HepG2 (cell line): ENCODE results near the gene SALL4. TPM values are rescaled to one million over a fixed set of nuclear protein-coding genes. Genes with fewer than 3 reads are reported as not detected.
A peak's percentile ranks its signal among the peaks of the same experiment; 100 is the strongest.

Source experiments
- ATAC-seq: fragments of 200-7000 bp; cut with Tn5 transposase; 3 replicates; pipeline ENCODE4 v1.9.1; 2020; ENCODE audit warnings: mild to moderate bottlenecking, moderate library complexity
- BruUV-seq: library from RNA; stranded (reverse); fragments of 400-500 nt; replicated peaks from 2 replicates; lab custom pipeline; 2021; lab: Mats Ljungman, UMichigan
- CTCF ChIA-PET: fragments of 300-600 bp; formaldehyde crosslinking; extraction: SDS; loops from one replicate; lab custom pipeline; 2021; ENCODE audit warnings: low total read pairs, inconsistent platforms, low intra/inter-chr PET ratio; lab: Yijun Ruan, JAX
- POLR2A ChIA-PET: fragments of 350-600 bp; sonication (Branson Sonifier 250); formaldehyde crosslinking; loops from one replicate; lab custom pipeline; 2020; ENCODE audit warnings: antibody characterized with exemption, inconsistent platforms; lab: Yijun Ruan, JAX
- DNase-seq: peaks from one replicate; pipeline ENCODE4 v3.0.0-alpha.2; 2015; ENCODE audit warnings: low spot score
- FAIRE-seq: peaks from 3 replicates; lab custom pipeline; 2011; peaks lifted over from hg19 to GRCh38; lab: Jason Lieb, UNC
- H2AFZ ChIP-seq: one replicate; pipeline ENCODE4 v1.6.1; 2011; ENCODE audit warnings: low read length, inconsistent platforms
- H3K27ac ChIP-seq: fragments of 300-600 bp; 3 replicates; pipeline ENCODE4 v1.8.0; 2011; ENCODE audit warnings: mixed run types, mild to moderate bottlenecking, mixed read lengths, low read length, inconsistent platforms; ENCODE audit not compliant: insufficient read depth; ENCODE audit errors: extremely low read length
- H3K27me3 ChIP-seq, 2 experiments: fragments of 200-600 bp in 1 of 2; 2 replicates in 1 of 2; 3 replicates in 1 of 2; pipeline versions ENCODE4 v1.6.0 to v1.8.0; 2011; ENCODE audit warnings: low read length in 2 of 2, mild to moderate bottlenecking in 2 of 2, moderate library complexity in 2 of 2, inconsistent platforms in 1 of 2; ENCODE audit not compliant: insufficient read depth in 2 of 2, control insufficient read depth in 1 of 2
- H3K36me3 ChIP-seq, 2 experiments: fragments of 200-600 bp in 1 of 2; replicated peaks in 1 of 2; 2 replicates in 1 of 2; 3 replicates in 1 of 2; pipeline versions ENCODE4 v1.5.1 to v1.8.0; 2011; ENCODE audit warnings: low read length in 2 of 2, inconsistent platforms in 1 of 2; ENCODE audit not compliant: insufficient read depth in 2 of 2, control insufficient read depth in 1 of 2
- H3K4me1 ChIP-seq: 2 replicates; pipeline ENCODE4 v1.5.1; 2012; ENCODE audit warnings: low read length, inconsistent platforms; ENCODE audit not compliant: insufficient read depth
- H3K4me2 ChIP-seq: 2 replicates; pipeline ENCODE4 v1.6.0; 2011; ENCODE audit warnings: low read depth, low read length, inconsistent platforms
- H3K4me3 ChIP-seq, 3 experiments: fragments of 200-600 bp in 1 of 3; sonication (generic), shearing (Covaris generic) in 1 of 3; replicated peaks in 1 of 3; 2 replicates each; pipeline ENCODE4 v1.5.1; 2011 to 2016; ENCODE audit warnings: low read length in 3 of 3, inconsistent platforms in 2 of 3, low read depth in 2 of 3, mild to moderate bottlenecking in 2 of 3, control low read depth in 1 of 3, mixed read lengths in 1 of 3; ENCODE audit not compliant: insufficient read depth in 1 of 3
- H3K79me2 ChIP-seq: one replicate; pipeline ENCODE4 v1.6.1; 2011; ENCODE audit warnings: low read length, inconsistent platforms; ENCODE audit not compliant: insufficient read depth
- H3K9ac ChIP-seq: 2 replicates; pipeline ENCODE4 v1.6.0; 2011; ENCODE audit warnings: mild to moderate bottlenecking, low read depth, low read length, inconsistent platforms; ENCODE audit not compliant: insufficient read depth
- H3K9me3 ChIP-seq: 2 replicates; pipeline ENCODE4 v1.5.1; 2012; ENCODE audit warnings: mild to moderate bottlenecking, low read length
- H4K20me1 ChIP-seq: 2 replicates; pipeline ENCODE4 v1.6.0; 2011; ENCODE audit warnings: inconsistent platforms, mild to moderate bottlenecking, low read length, moderate library complexity; ENCODE audit not compliant: insufficient read depth
- FOXC1 ChIP-seq: sonication (generic); formaldehyde crosslinking; IDR thresholded peaks from 2 replicates; pipeline ENCODE4 v1.8.0; 2022; ENCODE audit warnings: mild to moderate bottlenecking, missing genetic modification reagents, borderline replicate concordance
- POLR2AphosphoS2 ChIP-seq: IDR thresholded peaks from 2 replicates; pipeline ENCODE4 v1.6.1; 2011; ENCODE audit warnings: low read depth, low read length, improper control_type of control experiment
- RARA ChIP-seq: IDR thresholded peaks from 2 replicates; pipeline ENCODE4 v1.6.1; 2016; ENCODE audit warnings: missing genetic modification reagents, missing compliant biosample characterization
- ZNF501 ChIP-seq: sonication (generic); formaldehyde crosslinking; IDR thresholded peaks from 2 replicates; pipeline ENCODE4 v1.5.1; 2020; ENCODE audit warnings: mild to moderate bottlenecking, moderate library complexity, missing genetic modification reagents
- ZNF567 ChIP-seq: sonication (generic); formaldehyde crosslinking; IDR thresholded peaks from 2 replicates; pipeline ENCODE4 v1.8.1; 2023; ENCODE audit warnings: mild to moderate bottlenecking, missing genetic modification reagents, borderline replicate concordance
- ZNF883 ChIP-seq: sonication (generic); formaldehyde crosslinking; IDR thresholded peaks from 2 replicates; pipeline ENCODE4 v1.5.1; 2020; ENCODE audit warnings: mild to moderate bottlenecking, missing genetic modification reagents; ENCODE audit errors: not compliant biosample characterization
- WGBS: methylation state at CpG from one replicate; pipeline ENCODE4 v1.1.6; 2017; ENCODE audit warnings: low lambda C conversion rate; 5-methylcytosine and 5-hydroxymethylcytosine counted together
- in situ Hi-C: cut with HindIII; loops from 2 replicates; pipeline ENCODE4 v1.10.0; 2017; ENCODE audit warnings: low pct_unique_long_range_greater_than_20kb; ENCODE audit not compliant: extremely low pct_ligation_motif_present
- intact Hi-C: fragments of 100-400 bp; cut with micrococcal nuclease; formaldehyde crosslinking; loops from one replicate; pipeline ENCODE4 v1.10.0; 2022; ENCODE audit not compliant: unreplicated experiment
- polyA plus RNA-seq, 8 experiments: library from polyadenylated mRNA; depleted of rRNA in 3 of 8; stranded (reverse) in 7 of 8; unstranded in 1 of 8; fragments of >200 nt; fragmentation: Illumina TruSeq in 4 of 8; extraction: Trizol in 4 of 8; gene quantifications; 2 replicates each; pipeline versions ENCODE4 v1.2.1 to v1.2.3, GENCODE V29; 2011 to 2016; ENCODE audit warnings: low read depth in 4 of 8, missing spikeins in 1 of 8, mixed read lengths in 1 of 8; ENCODE audit not compliant: insufficient read depth in 1 of 8
- total RNA-seq, 5 experiments: library from RNA; depleted of rRNA; stranded (reverse); fragments of >200 nt; fragmentation: Illumina TruSeq; extraction: Trizol; gene quantifications; 2 replicates each; pipeline ENCODE4 v1.2.3, GENCODE V29; 2016; ENCODE audit warnings: low read depth in 1 of 5
- TF ChIP-seq, protein P1 (sequence below): sonication (generic); formaldehyde crosslinking; IDR thresholded peaks from 2 replicates; pipeline ENCODE4 v1.5.1; 2020; ENCODE audit warnings: missing genetic modification reagents, mild to moderate bottlenecking, borderline replicate concordance
- TF ChIP-seq, protein P2 (sequence below): sonication (generic); formaldehyde crosslinking; IDR thresholded peaks from 2 replicates; pipeline ENCODE4 v1.5.0; 2020; ENCODE audit warnings: mild to moderate bottlenecking, missing genetic modification reagents, borderline replicate concordance

The SALL4 gene
- total and polyA plus RNA-seq, 2 of the 13 experiments (the other 11 are each of a cell fraction or from before 2014, with no cell fraction given), result 0.33 to 1.8 TPM

DNA sequence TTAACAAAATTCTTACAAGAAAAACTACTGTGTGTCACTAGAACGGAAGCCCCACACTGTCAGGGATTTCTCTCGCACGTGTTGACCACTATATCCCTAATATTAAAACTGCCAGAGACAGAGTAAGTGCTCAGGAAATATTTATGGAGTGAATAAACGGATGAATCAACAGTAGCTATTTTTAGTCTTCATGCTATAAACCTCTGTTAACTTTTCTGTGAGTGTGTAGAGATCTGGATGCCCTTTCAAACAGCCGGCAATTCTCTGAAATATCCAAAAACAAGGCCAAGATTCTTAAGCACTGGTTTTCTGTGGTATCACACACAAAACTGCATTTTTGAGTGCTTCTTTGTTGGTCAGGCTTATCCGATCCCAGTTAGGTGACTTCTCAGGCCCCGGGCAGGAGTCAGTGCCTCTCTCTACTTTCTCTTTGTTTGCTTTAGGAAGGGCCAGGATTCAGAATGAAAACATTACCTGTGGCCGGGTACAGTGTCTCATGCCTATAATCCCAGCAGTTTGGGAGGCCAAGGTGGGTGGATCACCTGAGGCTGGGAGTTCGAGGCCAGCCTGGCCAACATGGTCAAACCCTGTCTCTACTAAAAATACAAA lies 49.9 kb downstream of the SALL4 start (continued):
- TF ChIP-seq RARA (CRISPR knock-in tag), result 0 out of 2 replicates have a peak, but pooled peaks have one; percentile 10
- TF ChIP-seq ZNF567 (CRISPR knock-in tag), result 0 out of 2 replicates have a peak, but pooled peaks have one; percentile 66
- TF ChIP-seq ZNF501 (CRISPR knock-in tag), result peak; percentile 67; the same call in 1 of the 2 replicates

DNA sequence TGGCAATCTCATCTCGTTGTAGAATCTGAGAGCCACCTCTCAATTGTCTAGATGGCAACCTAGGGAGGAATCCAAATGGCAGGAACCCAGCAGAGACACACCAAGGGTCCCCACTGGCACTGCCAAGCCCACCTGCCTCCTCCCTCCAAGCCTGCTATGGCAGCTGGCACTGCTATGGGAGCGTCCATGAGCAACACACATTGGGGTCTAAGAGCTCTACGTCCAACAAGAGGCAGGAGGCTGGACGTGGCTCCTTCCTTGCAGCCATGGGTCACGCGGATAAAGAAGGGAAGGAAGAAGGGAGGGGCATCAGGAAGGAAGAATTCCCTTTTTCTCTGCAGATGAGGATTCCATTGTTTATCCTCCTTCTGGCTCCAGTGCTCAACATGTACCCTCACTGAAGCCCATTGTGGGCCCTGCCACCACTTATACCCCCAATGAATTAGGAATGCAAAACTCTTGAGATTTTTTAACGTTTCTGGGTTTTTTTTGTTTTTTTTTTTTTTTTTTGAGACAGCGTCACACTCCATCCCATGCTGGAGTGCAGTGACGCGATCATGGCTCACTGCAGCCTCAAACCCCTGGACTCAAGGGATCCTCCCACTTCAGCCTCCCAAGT lies 51.4 kb downstream of the SALL4 start:
- H4K20me1 ChIP-seq, result no peaks in the 10 kb centered on the region
- CTCF ChIA-PET, result no interaction called here
- WGBS, result 93% methylated on average over 10 of the region's 10 CpGs
- H3K9ac ChIP-seq, result peak overlapping the region; percentile 63
- FAIRE-seq, result no peak
- peaks cover 74% of the 10 kb centered on the region for H3K4me1 ChIP-seq
- in situ Hi-C loops, result loop anchor here (10.0 kb wide), 1 partner anchor 46 kb away; no protein-coding TSS in a partner anchor
- peak overlapping the region; percentile 46 for H3K4me2 ChIP-seq
- POLR2A ChIA-PET, result interaction anchor here (0.6 to 2.2 kb wide), 3 partner anchors 9 to 17 kb away, joined by 8 to 12 read pairs (median 11); partner anchors contain the start of gene ATP9A
- 0 out of 5 replicates have a peak, but pooled peaks cover 0 to 2% of the 10 kb centered on the region in 2 experiments for H3K36me3 ChIP-seq
- intact Hi-C loops, result loop anchor here (1.0 kb wide), 1 partner anchor 8 kb away; no protein-coding TSS in a partner anchor
- TF ChIP-seq, protein P1, sequence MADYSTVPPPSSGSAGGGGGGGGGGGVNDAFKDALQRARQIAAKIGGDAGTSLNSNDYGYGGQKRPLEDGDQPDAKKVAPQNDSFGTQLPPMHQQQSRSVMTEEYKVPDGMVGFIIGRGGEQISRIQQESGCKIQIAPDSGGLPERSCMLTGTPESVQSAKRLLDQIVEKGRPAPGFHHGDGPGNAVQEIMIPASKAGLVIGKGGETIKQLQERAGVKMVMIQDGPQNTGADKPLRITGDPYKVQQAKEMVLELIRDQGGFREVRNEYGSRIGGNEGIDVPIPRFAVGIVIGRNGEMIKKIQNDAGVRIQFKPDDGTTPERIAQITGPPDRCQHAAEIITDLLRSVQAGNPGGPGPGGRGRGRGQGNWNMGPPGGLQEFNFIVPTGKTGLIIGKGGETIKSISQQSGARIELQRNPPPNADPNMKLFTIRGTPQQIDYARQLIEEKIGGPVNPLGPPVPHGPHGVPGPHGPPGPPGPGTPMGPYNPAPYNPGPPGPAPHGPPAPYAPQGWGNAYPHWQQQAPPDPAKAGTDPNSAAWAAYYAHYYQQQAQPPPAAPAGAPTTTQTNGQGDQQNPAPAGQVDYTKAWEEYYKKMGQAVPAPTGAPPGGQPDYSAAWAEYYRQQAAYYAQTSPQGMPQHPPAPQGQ (CRISPR knock-in tag), result 0 out of 2 replicates have a peak, but pooled peaks have one; percentile 22
- TF ChIP-seq POLR2AphosphoS2 (no peak), ZNF883 (CRISPR knock-in tag) (peak; percentile 22), FOXC1 (CRISPR knock-in tag) (0 out of 2 replicates have a peak, but pooled peaks have one; percentile 49)
- TF ChIP-seq, protein P2, sequence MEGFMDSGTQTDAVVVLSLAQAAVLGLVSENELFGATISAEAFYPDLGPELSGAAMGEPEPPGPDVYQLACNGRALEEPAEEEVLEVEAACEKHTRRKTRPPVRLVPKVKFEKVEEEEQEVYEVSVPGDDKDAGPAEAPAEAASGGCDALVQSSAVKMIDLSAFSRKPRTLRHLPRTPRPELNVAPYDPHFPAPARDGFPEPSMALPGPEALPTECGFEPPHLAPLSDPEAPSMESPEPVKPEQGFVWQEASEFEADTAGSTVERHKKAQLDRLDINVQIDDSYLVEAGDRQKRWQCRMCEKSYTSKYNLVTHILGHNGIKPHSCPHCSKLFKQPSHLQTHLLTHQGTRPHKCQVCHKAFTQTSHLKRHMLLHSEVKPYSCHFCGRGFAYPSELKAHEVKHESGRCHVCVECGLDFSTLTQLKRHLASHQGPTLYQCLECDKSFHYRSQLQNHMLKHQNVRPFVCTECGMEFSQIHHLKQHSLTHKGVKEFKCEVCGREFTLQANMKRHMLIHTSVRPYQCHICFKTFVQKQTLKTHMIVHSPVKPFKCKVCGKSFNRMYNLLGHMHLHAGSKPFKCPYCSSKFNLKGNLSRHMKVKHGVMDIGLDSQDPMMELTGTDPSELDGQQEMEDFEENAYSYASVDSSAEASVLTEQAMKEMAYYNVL, result 0 out of 2 replicates have a peak, but pooled peaks have one; percentile 16
- TF ChIP-seq, all 625 proteins: peak for 4
- no peak for ATAC-seq
- Histone ChIP-seq H3K27me3 (no peaks in the 10 kb centered on the region), H2AFZ (no peak overlapping the region), H3K4me3 (no peak overlapping the region), H3K79me2 (peaks cover 20% of the 10 kb centered on the region), H3K27ac (peak overlapping the region; percentile 60), H3K9me3 (no peaks in the 10 kb centered on the region)
- no TSS peak for BruUV-seq
- no peak for DNase-seq
